K562 (cell line): Measurements from ENCODE around the gene TBC1D9. TPM values are rescaled to one million over a fixed set of nuclear protein-coding genes. Genes with fewer than 3 reads are reported as not detected.

Experiments used
- ATAC-seq: fragments of 200-7000 bp; cut with Tn5 transposase; 3 replicates; pipeline ENCODE4 v1.9.1; 2020; ENCODE audit warnings: moderate library complexity
- BruUV-seq: library from RNA; stranded (reverse); fragments of 400-500 nt; replicated peaks from 2 replicates; lab custom pipeline; 2021; lab: Mats Ljungman, UMichigan
- CTCF ChIA-PET: fragments of 300-600 bp; formaldehyde crosslinking; extraction: SDS; loops from one replicate; lab custom pipeline; 2021; ENCODE audit warnings: low intra/inter-chr PET ratio; lab: Yijun Ruan, JAX
- POLR2A ChIA-PET: fragments of 300-600, 350-650 bp; sonication (Branson Sonifier 250); formaldehyde crosslinking; extraction: SDS; loops from one replicate; lab custom pipeline; 2021; ENCODE audit warnings: antibody characterized with exemption, inconsistent platforms; lab: Yijun Ruan, JAX
- DNase-seq, 4 experiments: peaks; one replicate each; pipeline versions ENCODE4 v3.0.0 to v3.0.0-alpha.2; 2011 to 2018; ENCODE audit warnings: low spot score in 3 of 4, mixed read lengths in 3 of 4; ENCODE audit errors: extremely low read depth in 1 of 4
- FAIRE-seq: peaks from 2 replicates; lab custom pipeline; 2011; peaks lifted over from hg19 to GRCh38; lab: Jason Lieb, UNC
- H2AFZ ChIP-seq: 2 replicates; pipeline ENCODE4 v1.6.0; 2011; ENCODE audit warnings: low read depth, low read length, control low read depth, inconsistent platforms
- H3K27ac ChIP-seq: fragments of 200-600 bp; 3 replicates; pipeline ENCODE4 v1.8.0; 2011; ENCODE audit warnings: low read depth, mild to moderate bottlenecking, control low read depth, inconsistent platforms, low read length, moderate library complexity, mixed read lengths; ENCODE audit errors: extremely low read depth
- H3K27me3 ChIP-seq, 2 experiments: fragments of 300-600 bp in 1 of 2; 2 replicates in 1 of 2; 3 replicates in 1 of 2; pipeline versions ENCODE4 v1.6.0 to v1.8.0; 2011; ENCODE audit warnings: inconsistent platforms in 2 of 2, low read length in 2 of 2, mild to moderate bottlenecking in 1 of 2, mixed read lengths in 1 of 2, moderate library complexity in 1 of 2; ENCODE audit not compliant: control insufficient read depth in 2 of 2, insufficient read depth in 2 of 2
- H3K36me3 ChIP-seq: fragments of 300-600 bp; 3 replicates; pipeline ENCODE4 v1.8.0; 2011; ENCODE audit warnings: mild to moderate bottlenecking, low read length, inconsistent platforms; ENCODE audit not compliant: control insufficient read depth, insufficient read depth
- H3K4me1 ChIP-seq, 2 experiments: fragments of 200-600 bp in 1 of 2; replicated peaks in 1 of 2; 2 replicates in 1 of 2; 3 replicates in 1 of 2; pipeline versions ENCODE4 v1.5.1 to v1.8.0; 2011; ENCODE audit warnings: inconsistent platforms in 2 of 2, low read length in 2 of 2, mild to moderate bottlenecking in 1 of 2, mixed read lengths in 1 of 2, moderate library complexity in 1 of 2; ENCODE audit not compliant: control insufficient read depth in 2 of 2, insufficient read depth in 2 of 2
- H3K4me2 ChIP-seq: 2 replicates; pipeline ENCODE4 v1.6.1; 2011; ENCODE audit warnings: low read length, control low read depth, inconsistent platforms, mixed read lengths; ENCODE audit not compliant: insufficient read depth
- H3K4me3 ChIP-seq: fragments of 200-600 bp; sonication (generic), shearing (Covaris generic); 2 replicates; pipeline ENCODE4 v1.5.1; 2016; ENCODE audit warnings: control low read depth, inconsistent platforms
- H3K79me2 ChIP-seq: fragments of 200-600 bp; 3 replicates; pipeline ENCODE4 v1.8.0; 2011; ENCODE audit warnings: low read length, inconsistent platforms; ENCODE audit not compliant: control insufficient read depth, insufficient read depth
- H3K9ac ChIP-seq, 2 experiments: 2 replicates each; pipeline versions ENCODE4 v1.6.0 to v1.6.1; 2011; ENCODE audit warnings: low read depth in 2 of 2, low read length in 2 of 2, control low read depth in 1 of 2, inconsistent platforms in 1 of 2, mild to moderate bottlenecking in 1 of 2, mixed read lengths in 1 of 2; ENCODE audit not compliant: insufficient read depth in 1 of 2
- H3K9me1 ChIP-seq: one replicate; pipeline ENCODE4 v1.6.0; 2011; ENCODE audit warnings: inconsistent platforms, mild to moderate bottlenecking, low read length, moderate library complexity; ENCODE audit not compliant: control insufficient read depth, insufficient read depth
- H3K9me3 ChIP-seq: replicated peaks from 2 replicates; pipeline ENCODE4 v1.5.1; 2011; ENCODE audit warnings: low read depth, low read length, inconsistent platforms; ENCODE audit not compliant: control insufficient read depth, insufficient read depth
- H4K20me1 ChIP-seq: replicated peaks from 2 replicates; pipeline ENCODE4 v1.6.1; 2011; ENCODE audit warnings: low read length, inconsistent platforms, mixed read lengths; ENCODE audit not compliant: control insufficient read depth, insufficient read depth
- ATF4 ChIP-seq: fragments of 450-650 bp; formaldehyde crosslinking; IDR thresholded peaks from 2 replicates; pipeline ENCODE4 v1.4.0; 2022; ENCODE audit warnings: mild to moderate bottlenecking, moderate library complexity
- EP400 ChIP-seq: fragments of 450-650 bp; IDR thresholded peaks from 2 replicates; pipeline ENCODE4 v1.6.1; 2017; ENCODE audit warnings: antibody characterized with exemption, mild to moderate bottlenecking, moderate library complexity
- GATAD2B ChIP-seq: fragments of 450-650 bp; IDR thresholded peaks from 2 replicates; pipeline ENCODE4 v1.6.1; 2017; ENCODE audit warnings: mild to moderate bottlenecking, borderline replicate concordance
- GTF2F1 ChIP-seq: IDR thresholded peaks from 2 replicates; pipeline ENCODE4 v1.6.1; 2011; ENCODE audit warnings: low read depth, low read length, improper control_type of control experiment
- HNRNPH1 ChIP-seq: fragments of 200-400 bp; formaldehyde crosslinking; optimal IDR thresholded peaks from 2 replicates; pipeline ENCODE3; 2017; ENCODE audit warnings: low read depth, mild to moderate bottlenecking, low read length, moderate library complexity
- NFE2L1 ChIP-seq: fragments of 450-650 bp; IDR thresholded peaks from 2 replicates; pipeline ENCODE4 v1.6.1; 2016; ENCODE audit warnings: missing genetic modification characterization, low read depth, mild to moderate bottlenecking, missing compliant biosample characterization, moderate library complexity, borderline replicate concordance
- PHF20 ChIP-seq: fragments of 450-650 bp; IDR thresholded peaks from 2 replicates; pipeline ENCODE4 v1.6.1; 2018; ENCODE audit not compliant: partially characterized antibody
- PHF21A ChIP-seq: fragments of 450-650 bp; IDR thresholded peaks from 2 replicates; pipeline ENCODE4 v1.6.1; 2017; ENCODE audit warnings: low read depth, borderline replicate concordance
- POLR2B ChIP-seq: fragments of 450-650 bp; IDR thresholded peaks from 2 replicates; pipeline ENCODE4 v1.6.1; 2018; ENCODE audit warnings: low read depth; ENCODE audit not compliant: partially characterized antibody
- RAD51 ChIP-seq: fragments of 450-650 bp; IDR thresholded peaks from 2 replicates; pipeline ENCODE4 v1.7.1; 2016; ENCODE audit warnings: low read depth, mild to moderate bottlenecking, borderline replicate concordance
- SMARCA5 ChIP-seq: fragments of 450-650 bp; IDR thresholded peaks from 2 replicates; pipeline ENCODE4 v1.6.1; 2016
- YBX1 ChIP-seq: fragments of 450-650 bp; IDR thresholded peaks from 2 replicates; pipeline ENCODE4 v1.7.1; 2016; ENCODE audit warnings: mild to moderate bottlenecking
- ZNF133 ChIP-seq: fragments of 250-450 bp; sonication (Bioruptor Pico); IDR thresholded peaks from 2 replicates; pipeline ENCODE4 v1.4.0; 2020; ENCODE audit warnings: mild to moderate bottlenecking
- ZNF134 ChIP-seq: fragments of 250-450 bp; sonication (Bioruptor Pico); conservative IDR thresholded peaks from 2 replicates; pipeline ENCODE4 v1.4.0; 2020
- ZNF224 ChIP-seq: sonication (generic); formaldehyde crosslinking; IDR thresholded peaks from 2 replicates; pipeline ENCODE4 v1.8.0; 2022; ENCODE audit warnings: mild to moderate bottlenecking, missing genetic modification reagents
- ZSCAN32 ChIP-seq: fragments of 450-650 bp; formaldehyde crosslinking; IDR thresholded peaks from 2 replicates; pipeline ENCODE4 v1.4.0; 2020; ENCODE audit warnings: mild to moderate bottlenecking, moderate library complexity
- WGBS: fragments of 100-300 bp; shearing (Covaris generic); methylation state at CpG from one replicate; pipeline ENCODE4 v1.1.6; 2016; ENCODE audit warnings: low coverage, mixed read lengths; ENCODE audit not compliant: insufficient coverage; ENCODE audit errors: missing lambda C conversion rate; 5-methylcytosine and 5-hydroxymethylcytosine counted together
- in situ Hi-C: fragments of 300-500 bp; cut with MboI; formaldehyde crosslinking; loops from 4 replicates; pipeline ENCODE4 v1.15.0; 2018; ENCODE audit warnings: inconsistent platforms, mixed read lengths
- intact Hi-C: fragments of 100-400 bp; cut with micrococcal nuclease; formaldehyde crosslinking; loops from 2 replicates; pipeline ENCODE4 v1.14.2; 2022
- polyA plus RNA-seq, 8 experiments: library from polyadenylated mRNA; depleted of rRNA in 4 of 8; stranded (reverse) in 5 of 8; unstranded in 3 of 8; fragments of >200 nt; fragmentation: Nextera tagmentation in 2 of 8; fragmentation: Illumina TruSeq in 1 of 8; extraction: Ambion mirVana in 2 of 8; extraction: Trizol in 1 of 8; gene quantifications; 2 replicates each; pipeline versions ENCODE4 v1.2.1 to v1.2.3, GENCODE V29; 2011 to 2014; ENCODE audit warnings: inconsistent platforms in 1 of 8, missing spikeins in 1 of 8
- total RNA-seq, 7 experiments: library from RNA; depleted of rRNA in 6 of 7; stranded (reverse); fragments of >200 nt in 6 of 7; fragmentation: Illumina TruSeq in 2 of 7; extraction: Trizol in 2 of 7; gene quantifications; 2 replicates each; pipeline versions ENCODE4 v1.2.1 to v1.2.3, GENCODE V29; 2011 to 2021; ENCODE audit warnings: low replicate concordance in 1 of 7
- TF ChIP-seq, protein P1 (sequence below): fragments of 450-650 bp; IDR thresholded peaks from 2 replicates; pipeline ENCODE4 v1.6.1; 2016; ENCODE audit warnings: mild to moderate bottlenecking
- TF ChIP-seq, protein P2 (sequence below): fragments of 450-650 bp; IDR thresholded peaks from 2 replicates; pipeline ENCODE4 v1.6.1; 2018; ENCODE audit warnings: mild to moderate bottlenecking, low read depth; ENCODE audit not compliant: partially characterized antibody

The TBC1D9 gene
- total and polyA plus RNA-seq, 9 of the 15 experiments (the other 6 are each of a cell fraction or from before 2014, with no cell fraction given) = 0.13 TPM; not detected in 8

GRCh38 chr4:140719686-140720085 is 36.5 kb downstream of the TBC1D9 start (continued):
- TF ChIP-seq YBX1 = no peak
- TF ChIP-seq SMARCA5 = no peak
- no peak for TF ChIP-seq EP400
- TF ChIP-seq POLR2B = no peak

GRCh38 chr4:140719022-140719421 is 37.2 kb downstream of the TBC1D9 start:
- Histone ChIP-seq H3K4me1 (no peaks in the 10 kb centered on the region), H4K20me1 (no peaks in the 10 kb centered on the region), H3K27me3 (no peaks in the 10 kb centered on the region), H3K36me3 (no peaks in the 10 kb centered on the region), H3K79me2 (no peaks in the 10 kb centered on the region), H3K9ac (no peak overlapping the region), H3K27ac (no peak overlapping the region), H3K4me2 (no peak overlapping the region), H2AFZ (no peak overlapping the region), H3K9me3 (no peaks in the 10 kb centered on the region), H3K9me1 (no peaks in the 10 kb centered on the region), H3K4me3 (no peak overlapping the region)
- intact Hi-C loops (no loop called here), in situ Hi-C loops (no loop called here)
- ATAC-seq = no peak
- WGBS = 0% methylated on average over 2 of the region's 2 CpGs
- ChIA-PET POLR2A (no interaction called here), CTCF (no interaction called here)
- DNase-seq = no peak
- no peak for FAIRE-seq
- BruUV-seq = no TSS peak
- TF ChIP-seq GTF2F1 (no peak), PHF20 (no peak), PHF21A (no peak), HNRNPH1 (no peak), NFE2L1 (tag) (no peak), ATF4 (CRISPR knock-in tag) (no peak), RAD51 (no peak), ZNF134 (no peak), ZNF133 (no peak), ZNF224 (CRISPR knock-in tag) (no peak), GATAD2B (no peak), ZSCAN32 (no peak)
- TF ChIP-seq, protein P1, sequence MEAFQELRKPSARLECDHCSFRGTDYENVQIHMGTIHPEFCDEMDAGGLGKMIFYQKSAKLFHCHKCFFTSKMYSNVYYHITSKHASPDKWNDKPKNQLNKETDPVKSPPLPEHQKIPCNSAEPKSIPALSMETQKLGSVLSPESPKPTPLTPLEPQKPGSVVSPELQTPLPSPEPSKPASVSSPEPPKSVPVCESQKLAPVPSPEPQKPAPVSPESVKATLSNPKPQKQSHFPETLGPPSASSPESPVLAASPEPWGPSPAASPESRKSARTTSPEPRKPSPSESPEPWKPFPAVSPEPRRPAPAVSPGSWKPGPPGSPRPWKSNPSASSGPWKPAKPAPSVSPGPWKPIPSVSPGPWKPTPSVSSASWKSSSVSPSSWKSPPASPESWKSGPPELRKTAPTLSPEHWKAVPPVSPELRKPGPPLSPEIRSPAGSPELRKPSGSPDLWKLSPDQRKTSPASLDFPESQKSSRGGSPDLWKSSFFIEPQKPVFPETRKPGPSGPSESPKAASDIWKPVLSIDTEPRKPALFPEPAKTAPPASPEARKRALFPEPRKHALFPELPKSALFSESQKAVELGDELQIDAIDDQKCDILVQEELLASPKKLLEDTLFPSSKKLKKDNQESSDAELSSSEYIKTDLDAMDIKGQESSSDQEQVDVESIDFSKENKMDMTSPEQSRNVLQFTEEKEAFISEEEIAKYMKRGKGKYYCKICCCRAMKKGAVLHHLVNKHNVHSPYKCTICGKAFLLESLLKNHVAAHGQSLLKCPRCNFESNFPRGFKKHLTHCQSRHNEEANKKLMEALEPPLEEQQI = no peak
- TF ChIP-seq, protein P2, sequence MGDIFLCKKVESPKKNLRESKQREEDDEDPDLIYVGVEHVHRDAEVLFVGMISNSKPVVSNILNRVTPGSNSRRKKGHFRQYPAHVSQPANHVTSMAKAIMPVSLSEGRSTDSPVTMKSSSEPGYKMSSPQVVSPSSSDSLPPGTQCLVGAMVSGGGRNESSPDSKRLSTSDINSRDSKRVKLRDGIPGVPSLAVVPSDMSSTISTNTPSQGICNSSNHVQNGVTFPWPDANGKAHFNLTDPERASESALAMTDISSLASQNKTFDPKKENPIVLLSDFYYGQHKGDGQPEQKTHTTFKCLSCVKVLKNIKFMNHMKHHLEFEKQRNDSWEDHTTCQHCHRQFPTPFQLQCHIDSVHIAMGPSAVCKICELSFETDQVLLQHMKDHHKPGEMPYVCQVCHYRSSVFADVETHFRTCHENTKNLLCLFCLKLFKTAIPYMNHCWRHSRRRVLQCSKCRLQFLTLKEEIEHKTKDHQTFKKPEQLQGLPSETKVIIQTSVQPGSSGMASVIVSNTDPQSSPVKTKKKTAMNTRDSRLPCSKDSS = no peak
